Epithelial cell of proximal tubule (primary cell): ENCODE data around the gene PKD2L2. TPM values are rescaled to one million over a fixed set of nuclear protein-coding genes. Genes with fewer than 3 reads are reported as not detected.
"Not testable (repeated sequence)": the region's sequence is repeated elsewhere in the genome, so short reads cannot be mapped to it uniquely, and the experiment has no call there.

Source experiments
- DNase-seq: peaks from one replicate; pipeline ENCODE4 v3.0.0-alpha.2; 2011; ENCODE audit warnings: low read depth
- H3K4me3 ChIP-seq: 2 replicates; pipeline ENCODE4 v1.5.1; 2011; ENCODE audit warnings: low read depth, mild to moderate bottlenecking, low read length
- total RNA-seq: library from RNA; depleted of rRNA; stranded (reverse); fragments of >200 nt; gene quantifications from 2 replicates; pipeline ENCODE4 v1.2.3, GENCODE V29; 2015
- TF ChIP-seq, protein P1 (sequence below): conservative IDR thresholded peaks from 2 replicates; pipeline ENCODE4 v1.5.1; 2012; ENCODE audit warnings: low read depth, mild to moderate bottlenecking, low read length

PKD2L2 gene
- total RNA-seq, 1 donor from 2014 or later: not detected

DNA sequence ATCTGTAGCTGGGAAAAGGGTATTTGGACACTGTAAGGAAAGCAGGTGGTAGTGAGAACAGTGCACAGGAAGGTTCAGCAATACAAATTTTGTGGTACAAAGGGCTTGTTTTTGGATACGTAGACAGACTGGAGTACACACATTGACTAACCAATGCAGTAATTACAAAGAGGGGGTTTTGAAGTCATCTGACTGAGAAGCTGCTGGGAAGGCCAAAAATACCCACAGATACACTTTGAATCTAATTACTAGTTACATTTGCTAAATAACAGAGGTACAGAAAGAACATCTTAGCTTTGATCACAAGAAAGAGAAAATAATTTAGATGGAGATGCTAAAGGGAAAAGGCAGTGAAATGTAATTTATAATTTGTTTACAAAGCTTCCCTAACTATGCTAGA is 45.9 kb downstream of the PKD2L2 start:
- no peak overlapping the region for H3K4me3 ChIP-seq
- TF ChIP-seq, protein P1, sequence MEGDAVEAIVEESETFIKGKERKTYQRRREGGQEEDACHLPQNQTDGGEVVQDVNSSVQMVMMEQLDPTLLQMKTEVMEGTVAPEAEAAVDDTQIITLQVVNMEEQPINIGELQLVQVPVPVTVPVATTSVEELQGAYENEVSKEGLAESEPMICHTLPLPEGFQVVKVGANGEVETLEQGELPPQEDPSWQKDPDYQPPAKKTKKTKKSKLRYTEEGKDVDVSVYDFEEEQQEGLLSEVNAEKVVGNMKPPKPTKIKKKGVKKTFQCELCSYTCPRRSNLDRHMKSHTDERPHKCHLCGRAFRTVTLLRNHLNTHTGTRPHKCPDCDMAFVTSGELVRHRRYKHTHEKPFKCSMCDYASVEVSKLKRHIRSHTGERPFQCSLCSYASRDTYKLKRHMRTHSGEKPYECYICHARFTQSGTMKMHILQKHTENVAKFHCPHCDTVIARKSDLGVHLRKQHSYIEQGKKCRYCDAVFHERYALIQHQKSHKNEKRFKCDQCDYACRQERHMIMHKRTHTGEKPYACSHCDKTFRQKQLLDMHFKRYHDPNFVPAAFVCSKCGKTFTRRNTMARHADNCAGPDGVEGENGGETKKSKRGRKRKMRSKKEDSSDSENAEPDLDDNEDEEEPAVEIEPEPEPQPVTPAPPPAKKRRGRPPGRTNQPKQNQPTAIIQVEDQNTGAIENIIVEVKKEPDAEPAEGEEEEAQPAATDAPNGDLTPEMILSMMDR: no peak
- DNase-seq: no peak

DNA sequence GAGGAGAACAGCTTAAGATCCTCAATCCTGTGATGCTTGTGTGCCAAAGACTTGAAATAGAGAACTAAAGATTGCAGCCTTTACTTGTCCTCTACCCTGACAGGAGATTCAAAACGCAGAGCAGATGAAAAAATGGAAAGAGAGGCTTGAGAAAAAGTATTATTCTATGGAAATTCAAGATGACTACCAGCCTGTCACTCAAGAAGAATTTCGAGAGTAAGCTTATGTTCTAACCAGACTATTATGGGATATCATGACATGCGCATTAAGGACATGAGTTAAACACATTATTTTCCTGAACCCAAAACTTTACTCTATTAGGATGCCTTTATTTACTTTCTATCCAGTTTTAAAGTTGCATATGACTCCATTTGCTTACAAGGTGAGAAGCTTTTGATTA is 46.4 kb downstream of the PKD2L2 start:
- no peak overlapping the region for H3K4me3 ChIP-seq
- TF ChIP-seq, protein P1: no peak
- DNase-seq: no peak

DNA sequence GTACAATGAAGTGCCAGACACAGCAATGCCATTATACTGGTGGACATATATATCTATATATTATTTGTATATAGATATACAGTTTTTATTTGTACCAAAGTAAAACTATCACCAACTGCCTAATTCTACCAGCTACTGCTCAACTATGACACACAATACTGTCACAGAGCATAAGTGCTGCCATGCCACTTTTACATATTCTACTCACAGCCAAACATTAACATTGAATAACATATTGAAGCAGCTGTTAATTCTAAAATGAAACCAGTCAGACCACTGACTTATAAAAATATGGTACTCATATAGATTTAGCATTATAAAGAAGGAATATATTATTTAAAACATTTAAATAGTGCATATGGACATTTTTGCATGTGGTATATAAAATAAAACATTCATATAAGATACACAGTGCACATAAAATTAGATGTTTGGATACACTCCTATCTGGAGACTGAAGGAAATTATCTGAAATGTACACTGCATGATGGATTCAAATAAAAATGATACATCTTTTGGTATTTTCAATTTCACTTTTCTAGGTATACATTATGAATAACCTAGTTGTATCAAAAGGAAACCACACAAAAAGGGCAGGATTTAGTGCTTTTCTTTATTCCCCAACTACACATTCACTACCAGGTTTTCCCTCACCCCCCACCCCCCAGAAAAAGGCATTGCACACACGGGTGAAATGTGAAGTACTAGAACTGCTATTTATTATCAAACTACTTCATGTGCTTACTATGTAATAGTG is 48.9 kb downstream of the PKD2L2 start:
- TF ChIP-seq, protein P1: no peak

DNA sequence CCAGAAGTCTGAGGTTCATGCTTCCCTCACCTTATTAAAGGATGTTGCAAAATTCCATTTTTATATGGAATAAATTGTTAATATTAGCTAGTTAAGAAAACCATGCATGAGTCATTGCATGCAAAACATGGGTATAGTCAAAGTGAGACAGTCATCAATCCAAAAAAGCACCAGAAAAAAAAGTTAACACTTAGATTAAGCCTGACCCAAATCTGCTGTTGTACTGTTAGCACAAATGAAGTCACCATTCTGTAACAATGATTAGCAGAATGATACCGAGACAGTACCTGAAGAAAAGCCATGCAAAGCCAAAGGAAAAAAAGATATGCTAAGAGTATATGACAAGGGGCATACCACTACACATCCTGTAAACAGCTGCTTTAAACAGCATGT is 49.5 kb downstream of the PKD2L2 start:
- DNase-seq: no peak
- no peak overlapping the region for H3K4me3 ChIP-seq
- TF ChIP-seq, protein P1: no peak

More for the DNA sequence above, 48.9 kb downstream of the PKD2L2 start:
- DNase-seq: no peak
- H3K4me3 ChIP-seq: no peak overlapping the region

DNA sequence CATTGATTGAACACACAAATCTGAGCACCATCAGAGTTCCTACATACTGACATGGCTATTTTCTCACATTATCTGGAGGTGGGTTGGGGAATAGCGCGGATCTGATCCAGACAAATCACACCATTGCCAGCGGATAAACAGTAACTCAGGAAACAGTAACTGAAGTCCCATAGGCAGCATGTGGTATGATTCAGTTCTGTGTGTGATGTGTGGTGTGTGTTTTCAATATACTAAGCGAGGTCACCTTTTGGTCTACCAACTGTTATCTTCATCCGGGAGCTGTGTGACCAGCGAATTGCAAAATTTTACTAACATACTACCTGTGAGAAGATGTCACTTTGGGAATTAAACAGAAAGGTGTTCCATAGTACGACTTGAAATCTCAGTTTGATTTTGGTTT is 50.1 kb downstream of the PKD2L2 start:
- no peak for DNase-seq
- no peak overlapping the region for H3K4me3 ChIP-seq
- TF ChIP-seq, protein P1: no peak

DNA sequence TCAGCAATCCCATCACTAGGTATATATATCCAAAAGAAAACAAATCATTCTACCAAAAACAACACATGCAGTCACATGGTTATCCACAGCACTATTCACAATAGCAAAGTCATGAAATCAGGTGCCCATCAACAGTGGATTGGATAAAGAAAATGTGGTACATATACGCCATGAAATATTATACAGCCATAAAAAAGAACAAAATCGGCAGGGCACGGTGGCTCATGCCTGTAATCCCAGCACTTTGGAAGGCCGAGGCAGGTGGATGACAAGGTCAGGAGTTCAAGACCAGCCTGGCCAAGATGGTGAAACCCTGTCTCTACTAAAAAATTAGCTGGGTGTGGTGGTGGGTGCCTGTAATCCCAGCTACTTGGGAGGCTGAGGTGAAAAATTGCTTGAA is 55.0 kb downstream of the PKD2L2 start:
- H3K4me3 ChIP-seq, DNase-seq: not testable (repeated sequence)

DNA sequence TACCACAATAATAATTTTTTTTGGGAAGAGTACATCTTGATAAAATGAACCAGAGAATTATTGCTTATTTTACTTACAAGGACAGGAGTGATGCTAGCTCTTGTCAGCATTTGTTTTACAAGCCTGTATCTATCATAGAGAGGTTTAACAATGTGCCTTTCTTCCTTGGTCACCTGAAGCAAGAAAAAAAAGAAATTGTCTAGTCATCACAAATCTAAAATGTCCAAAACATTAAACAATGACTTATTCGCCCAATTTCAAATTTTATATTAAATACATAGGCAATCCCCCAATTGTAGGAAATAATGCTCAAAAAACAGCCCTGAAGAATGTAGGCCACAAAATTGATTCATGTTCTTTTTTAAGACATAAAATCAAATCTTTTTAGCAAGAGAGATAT is 56.6 kb downstream of the PKD2L2 start:
- H3K4me3 ChIP-seq: no peak overlapping the region
- TF ChIP-seq, protein P1: no peak
- no peak for DNase-seq
